T-helper 1 cell treated with Interleukin-12 subunit alpha and Interleukin-12 subunit beta and Interleukin-4 antibody, amounts not matched to agents 30 μg/mL and 1 μg/mL, for 36 hours (primary cell): ENCODE results near the gene PGLYRP3.
A peak's percentile ranks its signal among the peaks of the same experiment; 100 is the strongest.

Source experiments
- H3K27ac Mint-ChIP-seq: one replicate; pipeline ENCODE4 v1.8.0; 2021; ENCODE audit warnings: mild to moderate bottlenecking, mixed read lengths
- H3K27me3 Mint-ChIP-seq: one replicate; pipeline ENCODE4 v1.8.0; 2021; ENCODE audit warnings: low read depth, mixed read lengths
- H3K36me3 Mint-ChIP-seq: one replicate; pipeline ENCODE4 v1.8.0; 2021; ENCODE audit warnings: low read depth, mixed read lengths
- H3K4me1 Mint-ChIP-seq: one replicate; pipeline ENCODE4 v1.8.0; 2021; ENCODE audit warnings: low read depth, mixed read lengths
- H3K4me3 Mint-ChIP-seq: one replicate; pipeline ENCODE4 v1.8.0; 2021; ENCODE audit warnings: mild to moderate bottlenecking, moderate library complexity, mixed read lengths
- H3K9me3 Mint-ChIP-seq: one replicate; pipeline ENCODE4 v1.8.0; 2021; ENCODE audit warnings: mixed read lengths

PGLYRP3 gene

GRCh38 chr1:153312570-153313186 lies at the start of gene PGLYRP3:
Gene PGLYRP3 (minus strand): TSS chr1:153312952. CDS start chr1:153310665, 2,287 bp downstream.
- Mint-ChIP-seq H3K4me3 (no peak within 1 kb of the TSS), H3K36me3 (no peaks in the 10 kb centered on the region), H3K9me3 (peaks cover 3% of the 10 kb centered on the region), H3K27ac (no peak within 1 kb of the TSS), H3K4me1 (no peaks in the 10 kb centered on the region), H3K27me3 (peaks cover 5% of the 10 kb centered on the region)

- Mint-ChIP-seq H3K4me1 (peaks cover 10% of the 10 kb centered on the region), H3K27me3 (peaks cover 7% of the 10 kb centered on the region), H3K4me3 (no peak overlapping the region), H3K9me3 (no peaks in the 10 kb centered on the region), H3K27ac (no peak overlapping the region), H3K36me3 (no peaks in the 10 kb centered on the region)
These were observed 49.5 kb upstream of the PGLYRP3 start for GRCh38 chr1:153362187-153362775.

- Mint-ChIP-seq H3K36me3 (no peaks in the 10 kb centered on the region), H3K4me1 (peaks cover 15% of the 10 kb centered on the region)
These were observed 48.8 kb upstream of the PGLYRP3 start for GRCh38 chr1:153361480-153362109.

GRCh38 chr1:153360592-153361479 lies 48.1 kb upstream of the PGLYRP3 start:
- Mint-ChIP-seq H3K27ac (no peak overlapping the region), H3K36me3 (no peaks in the 10 kb centered on the region), H3K4me3 (no peak overlapping the region), H3K4me1 (peaks cover 20% of the 10 kb centered on the region), H3K27me3 (peaks cover 7% of the 10 kb centered on the region), H3K9me3 (no peaks in the 10 kb centered on the region)

More at GRCh38 chr1:153361480-153362109, 48.8 kb upstream of the PGLYRP3 start:
- Mint-ChIP-seq H3K4me3 (no peak overlapping the region), H3K9me3 (no peaks in the 10 kb centered on the region), H3K27ac (no peak overlapping the region), H3K27me3 (peaks cover 7% of the 10 kb centered on the region)

GRCh38 chr1:153360190-153360589 lies 47.4 kb upstream of the PGLYRP3 start:
- H3K27me3 Mint-ChIP-seq, result peaks cover 7% of the 10 kb centered on the region
- no peak overlapping the region for H3K4me3 Mint-ChIP-seq
- peaks cover 22% of the 10 kb centered on the region for H3K4me1 Mint-ChIP-seq
- H3K9me3 Mint-ChIP-seq, result no peaks in the 10 kb centered on the region
- no peaks in the 10 kb centered on the region for H3K36me3 Mint-ChIP-seq
- H3K27ac Mint-ChIP-seq, result no peak overlapping the region

- H3K4me3 Mint-ChIP-seq, result no peak overlapping the region
- H3K27me3 Mint-ChIP-seq, result peaks cover under 1% of the 10 kb centered on the region
These were observed 46.5 kb upstream of the PGLYRP3 start for GRCh38 chr1:153359241-153359640.

GRCh38 chr1:153358691-153358975 lies 45.9 kb upstream of the PGLYRP3 start:
- H3K9me3 Mint-ChIP-seq, result no peaks in the 10 kb centered on the region
- no peaks in the 10 kb centered on the region for H3K36me3 Mint-ChIP-seq
- peaks cover 22% of the 10 kb centered on the region for H3K4me1 Mint-ChIP-seq
- H3K27me3 Mint-ChIP-seq, result no peaks in the 10 kb centered on the region
- H3K27ac Mint-ChIP-seq, result no peak overlapping the region
- H3K4me3 Mint-ChIP-seq, result no peak overlapping the region

More at GRCh38 chr1:153359241-153359640, 46.5 kb upstream of the PGLYRP3 start:
- Mint-ChIP-seq H3K9me3 (no peaks in the 10 kb centered on the region), H3K27ac (no peak overlapping the region), H3K36me3 (no peaks in the 10 kb centered on the region), H3K4me1 (peaks cover 22% of the 10 kb centered on the region)

GRCh38 chr1:153357853-153358690 lies 45.3 kb upstream of the PGLYRP3 start, which contains the start of gene S100A9:
Gene S100A9 (plus strand): TSS chr1:153357854. CDS start chr1:153358284, 430 bp downstream.
- peak within 1 kb of the TSS; percentile 54 for H3K4me3 Mint-ChIP-seq
- no peak within 1 kb of the TSS for H3K27ac Mint-ChIP-seq
- H3K36me3 Mint-ChIP-seq, result no peaks in the 10 kb centered on the region
- H3K27me3 Mint-ChIP-seq, result no peaks in the 10 kb centered on the region
- H3K9me3 Mint-ChIP-seq, result no peaks in the 10 kb centered on the region
- peaks cover 22% of the 10 kb centered on the region for H3K4me1 Mint-ChIP-seq

GRCh38 chr1:153357076-153357852 lies 44.5 kb upstream of the PGLYRP3 start:
- Mint-ChIP-seq H3K9me3 (no peaks in the 10 kb centered on the region), H3K27ac (no peak overlapping the region), H3K36me3 (no peaks in the 10 kb centered on the region), H3K4me3 (peak overlapping the region; percentile 54), H3K4me1 (peaks cover 22% of the 10 kb centered on the region), H3K27me3 (no peaks in the 10 kb centered on the region)

GRCh38 chr1:153356392-153357075 lies 43.8 kb upstream of the PGLYRP3 start:
- Mint-ChIP-seq H3K4me3 (no peak overlapping the region), H3K4me1 (peaks cover 22% of the 10 kb centered on the region), H3K36me3 (no peaks in the 10 kb centered on the region), H3K27ac (peak overlapping the region; percentile 52), H3K27me3 (no peaks in the 10 kb centered on the region), H3K9me3 (no peaks in the 10 kb centered on the region)

- H3K27ac Mint-ChIP-seq, result no peak overlapping the region
- no peaks in the 10 kb centered on the region for H3K9me3 Mint-ChIP-seq
- no peaks in the 10 kb centered on the region for H3K36me3 Mint-ChIP-seq
- no peak overlapping the region for H3K4me3 Mint-ChIP-seq
- peaks cover 3% of the 10 kb centered on the region for H3K27me3 Mint-ChIP-seq
- peaks cover 22% of the 10 kb centered on the region for H3K4me1 Mint-ChIP-seq
These were observed 42.8 kb upstream of the PGLYRP3 start for GRCh38 chr1:153355445-153356071.

- H3K4me1 Mint-ChIP-seq, result peaks cover 20% of the 10 kb centered on the region
- peaks cover 8% of the 10 kb centered on the region for H3K27me3 Mint-ChIP-seq
- H3K27ac Mint-ChIP-seq, result no peak overlapping the region
These were observed 41.9 kb upstream of the PGLYRP3 start for GRCh38 chr1:153354515-153355193.

More at GRCh38 chr1:153354515-153355193, 41.9 kb upstream of the PGLYRP3 start:
- Mint-ChIP-seq H3K4me3 (no peak overlapping the region), H3K36me3 (no peaks in the 10 kb centered on the region), H3K9me3 (no peaks in the 10 kb centered on the region)
